NCI-H2107 treated with DMSO at 0.1 percent for 48 hours (cell line): ENCODE results near the gene PDGFD.

ENCODE experiments used
- DNase-seq: peaks from one replicate; lab custom pipeline; 2025; ENCODE audit not compliant: unreplicated experiment; lab: John Stamatoyannopoulos, UW

PDGFD gene

GRCh38 chr11:103960108-103960507, 203.8 kb downstream of the PDGFD start:
- DNase-seq = no peak

DNA sequence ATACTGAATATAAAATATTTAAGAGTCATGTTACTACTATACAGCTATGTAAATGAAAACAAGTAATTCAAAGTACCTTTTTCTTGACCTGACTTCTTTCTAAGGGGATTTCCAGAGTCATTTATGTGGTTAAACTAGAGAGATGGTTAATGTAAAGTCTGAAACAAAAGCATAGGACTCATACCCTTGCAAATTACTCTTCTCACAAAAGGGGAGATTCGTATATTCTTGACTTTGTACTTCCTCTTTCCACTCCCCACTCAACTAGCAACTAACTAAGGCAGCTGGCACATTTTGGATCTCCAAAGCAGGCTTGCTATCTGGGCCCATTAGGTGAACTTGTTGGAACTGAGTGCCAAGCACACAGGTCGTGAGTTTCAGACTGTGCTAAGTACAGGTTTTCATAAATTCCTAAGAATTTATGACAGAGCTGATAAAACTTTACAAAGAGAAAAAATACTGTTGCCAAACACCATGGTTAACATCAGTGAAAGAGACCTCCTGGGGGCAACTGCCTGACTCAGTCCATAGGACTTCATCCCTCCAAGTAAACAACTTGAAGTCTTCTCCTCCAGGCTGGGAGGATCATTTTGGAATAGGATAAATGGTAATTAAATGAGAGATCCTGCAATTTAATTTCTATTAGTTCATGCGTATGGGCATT, 204.5 kb downstream of the PDGFD start:
- DNase-seq = no peak

- DNase-seq = no peak
These were observed 205.3 kb downstream of the PDGFD start for GRCh38 chr11:103958475-103959215.

DNA sequence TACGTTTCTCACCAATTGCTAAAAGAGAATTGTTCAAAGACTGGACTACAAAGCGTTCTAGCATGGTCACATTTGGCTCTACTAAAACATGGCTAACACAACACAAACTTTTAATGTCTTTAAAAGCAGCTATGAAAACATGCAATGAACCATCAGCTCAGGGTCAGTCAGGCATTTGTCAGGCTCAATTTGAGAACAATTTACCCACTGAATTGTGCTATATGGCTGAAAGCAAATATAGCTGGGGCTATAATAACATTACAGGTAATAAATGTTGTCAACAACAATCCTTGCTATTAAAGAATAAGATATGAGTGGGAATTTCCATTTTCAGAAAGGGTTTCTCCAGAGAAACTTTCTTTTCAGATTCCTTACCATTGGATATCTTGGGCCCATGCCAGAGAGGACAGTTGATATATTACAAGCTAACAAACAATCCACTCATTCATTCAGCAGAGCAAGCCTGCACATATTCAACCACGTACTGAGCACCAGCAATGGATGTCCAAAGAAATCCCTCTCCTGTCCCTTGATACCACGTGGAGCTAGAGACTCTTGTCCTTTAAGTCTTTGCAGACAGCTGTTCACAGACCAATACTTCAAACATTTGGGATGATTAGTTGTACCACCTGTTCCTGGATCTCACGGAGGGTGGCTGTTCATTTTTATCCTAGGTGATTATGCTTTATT, 210.0 kb downstream of the PDGFD start:
- DNase-seq = no peak

DNA sequence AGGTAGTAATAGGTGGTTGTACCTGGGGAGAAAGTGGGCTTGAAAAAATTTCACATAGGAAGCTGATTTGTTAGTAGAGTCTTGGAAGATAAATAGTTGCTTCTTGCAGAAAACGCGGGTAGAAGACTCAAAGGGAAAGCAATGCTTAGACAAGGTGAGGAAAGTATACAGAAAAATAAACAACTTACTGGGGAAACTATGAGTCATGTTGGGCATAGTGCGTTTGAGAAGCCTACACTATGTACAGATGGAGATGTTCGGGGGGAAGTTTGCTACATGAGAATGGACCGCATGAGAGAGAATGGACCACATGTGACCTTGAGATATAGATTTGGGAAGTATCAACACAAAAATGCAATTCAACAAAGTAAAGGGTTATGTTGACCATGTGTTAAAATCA, 214.2 kb downstream of the PDGFD start:
- DNase-seq = no peak

- DNase-seq = no peak
These were observed 215.7 kb downstream of the PDGFD start for GRCh38 chr11:103948187-103948763.

DNA sequence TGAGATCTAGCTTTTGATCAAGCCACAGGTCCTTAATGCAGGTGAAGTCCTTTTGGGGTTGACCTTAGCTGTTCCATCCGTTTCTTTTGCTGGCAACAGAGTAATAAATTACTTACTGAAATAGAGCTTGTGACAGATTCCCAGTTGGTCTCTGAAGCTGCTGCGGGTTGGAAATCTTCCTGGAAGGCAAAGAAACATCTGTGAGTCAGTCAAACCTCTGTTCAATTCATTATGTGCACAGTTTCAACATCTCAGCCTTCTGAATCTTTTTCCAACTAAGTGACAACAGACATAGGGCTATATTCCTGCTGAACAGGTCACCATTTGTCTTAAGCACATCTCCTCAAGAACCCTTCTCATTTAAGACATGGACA, 216.4 kb downstream of the PDGFD start:
- DNase-seq = no peak

- DNase-seq = no peak
These were observed 217.0 kb downstream of the PDGFD start for GRCh38 chr11:103946793-103947545.

DNA sequence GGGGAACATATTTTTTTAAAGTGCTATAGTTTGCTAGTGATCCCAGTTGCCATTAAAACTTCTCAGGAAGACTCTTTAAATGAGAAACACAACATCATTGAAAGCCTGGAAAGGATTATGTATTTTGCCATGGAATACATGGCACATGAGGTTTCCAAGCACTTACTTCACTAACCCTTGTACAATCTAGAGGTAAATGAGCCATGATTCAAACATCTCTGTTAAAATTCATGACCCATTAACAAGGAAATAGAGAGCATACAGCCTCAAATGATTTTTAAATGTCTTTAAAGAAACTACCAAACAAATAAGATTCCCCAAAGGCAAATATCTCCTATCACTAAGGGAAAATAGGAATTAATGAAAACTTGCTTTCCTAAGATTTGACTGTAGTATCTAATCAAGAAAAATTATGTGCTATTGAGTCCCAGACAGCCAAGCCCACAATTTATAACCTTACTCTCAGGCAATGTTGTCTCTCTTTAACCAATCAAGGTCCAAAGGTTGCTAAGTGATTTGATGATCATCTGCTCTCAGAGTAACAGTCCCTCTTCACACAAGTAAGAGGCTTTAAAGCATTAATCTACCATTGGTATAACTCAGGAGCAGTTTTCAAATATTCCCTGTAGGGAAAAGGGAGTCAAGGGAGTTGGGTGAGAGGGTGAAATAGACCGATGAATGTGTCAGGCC, 219.6 kb downstream of the PDGFD start:
- no peak for DNase-seq

DNA sequence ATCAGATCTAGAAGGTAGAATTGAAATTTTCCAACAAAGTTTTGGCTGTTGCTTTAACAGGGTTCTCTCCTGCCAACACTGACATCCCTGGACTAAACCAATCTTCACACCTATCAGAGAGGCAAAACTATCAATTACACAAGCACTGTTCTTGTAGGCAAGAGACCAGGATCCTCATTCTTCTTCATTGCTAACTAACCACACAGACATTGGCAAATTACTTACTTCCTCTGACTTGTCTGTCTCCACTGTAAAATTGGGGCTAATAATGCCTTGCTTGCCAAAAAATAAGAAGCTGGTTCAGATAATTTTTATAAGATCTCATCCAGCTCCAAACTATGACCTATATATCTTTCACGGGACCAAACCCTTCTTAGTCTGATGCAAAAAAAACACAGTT, 221.3 kb downstream of the PDGFD start:
- DNase-seq = no peak

DNA sequence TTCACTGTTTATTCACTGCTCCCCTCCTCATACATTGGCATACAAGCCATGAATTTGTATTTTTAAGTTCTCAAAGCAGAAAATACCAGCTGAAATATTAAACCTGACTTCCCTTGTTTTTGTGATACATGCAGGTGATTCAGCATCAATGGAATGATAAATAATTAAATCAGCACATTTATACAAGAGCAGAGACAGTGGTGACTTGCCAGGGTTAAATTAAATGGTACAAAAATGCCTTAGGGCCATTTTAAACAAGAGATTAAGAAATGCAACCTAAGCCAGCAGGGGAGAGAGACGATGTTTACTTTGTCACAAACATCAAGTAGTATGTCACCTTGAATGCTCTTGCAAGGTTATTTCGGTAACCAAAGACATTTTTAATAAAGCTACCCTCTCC, 223.4 kb downstream of the PDGFD start:
- no peak for DNase-seq

DNA sequence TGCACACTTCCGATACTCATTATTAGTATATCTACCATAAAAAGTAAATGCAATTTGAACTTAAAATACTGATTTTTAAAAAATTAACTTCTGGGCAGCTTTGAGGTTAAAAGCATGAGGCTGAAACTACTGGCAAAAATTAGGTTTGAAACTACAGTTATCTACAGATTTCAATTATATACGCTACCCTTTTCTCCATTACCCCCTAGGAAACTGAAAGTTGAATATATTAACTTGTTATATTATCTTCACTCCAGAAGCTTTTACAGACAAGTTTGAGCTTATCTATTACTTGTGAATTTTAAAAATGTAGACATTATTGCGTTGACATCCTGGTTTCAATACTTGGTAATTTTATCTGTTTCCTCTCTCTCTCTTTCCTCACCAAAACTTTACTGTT, 224.3 kb downstream of the PDGFD start:
- DNase-seq = no peak

- no peak for DNase-seq
These were observed 227.9 kb downstream of the PDGFD start for GRCh38 chr11:103936059-103936458.

GRCh38 chr11:103935219-103935618, 228.7 kb downstream of the PDGFD start:
- DNase-seq = no peak

DNA sequence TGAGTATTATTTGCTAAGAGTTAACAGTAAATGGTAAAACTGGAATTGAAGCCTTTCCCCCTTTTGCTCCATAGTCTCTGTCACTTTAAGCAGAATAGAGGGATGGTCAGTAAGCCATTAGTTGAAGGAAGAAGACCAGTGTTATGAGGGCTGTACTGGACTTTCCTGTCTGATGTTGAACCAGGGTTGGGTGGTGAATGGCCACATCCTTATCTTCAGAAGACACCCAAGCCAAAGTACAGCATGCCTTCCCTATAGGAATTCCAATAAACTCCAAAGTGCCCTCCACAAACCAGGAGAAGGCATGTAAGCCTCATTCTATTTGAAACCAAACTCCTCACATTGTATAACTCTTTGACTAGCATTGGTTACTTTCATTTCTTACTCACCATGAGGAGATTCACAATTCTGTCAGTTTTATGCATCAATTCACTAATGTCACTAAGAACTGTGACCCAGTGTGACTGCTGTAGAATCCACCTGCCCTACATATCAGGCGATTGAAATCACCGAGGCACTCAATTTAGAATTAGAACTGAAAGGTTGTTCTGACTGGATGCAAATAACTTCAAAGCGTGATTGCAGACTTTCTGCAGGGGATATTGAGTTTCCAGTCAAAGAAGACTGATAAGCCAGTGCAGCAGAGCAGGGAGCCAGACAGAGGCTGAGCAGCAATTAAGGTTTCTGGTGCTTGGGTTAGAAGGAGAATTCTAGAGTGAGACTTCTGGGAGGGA, 234.6 kb downstream of the PDGFD start:
- no peak for DNase-seq

DNA sequence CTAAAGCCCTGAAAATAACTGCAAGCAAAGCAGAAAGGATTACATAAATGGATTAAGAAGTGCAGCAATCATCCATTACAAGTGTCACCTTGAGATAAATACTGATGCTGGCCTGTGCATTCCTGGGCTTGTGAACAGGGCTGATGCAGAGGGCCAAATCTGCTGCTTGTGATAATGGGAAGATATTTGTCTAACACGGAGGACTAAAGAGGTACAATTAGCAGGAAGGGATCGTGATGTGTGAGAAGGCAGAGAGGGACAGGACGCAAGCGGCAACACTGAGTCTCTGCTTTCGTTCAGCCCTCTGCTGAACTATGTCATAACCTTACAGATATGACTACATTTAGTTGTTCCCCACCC, 235.2 kb downstream of the PDGFD start:
- DNase-seq = no peak

- no peak for DNase-seq
These were observed 235.7 kb downstream of the PDGFD start for GRCh38 chr11:103928040-103928801.

GRCh38 chr11:103927535-103927934, 236.4 kb downstream of the PDGFD start:
- no peak for DNase-seq

DNA sequence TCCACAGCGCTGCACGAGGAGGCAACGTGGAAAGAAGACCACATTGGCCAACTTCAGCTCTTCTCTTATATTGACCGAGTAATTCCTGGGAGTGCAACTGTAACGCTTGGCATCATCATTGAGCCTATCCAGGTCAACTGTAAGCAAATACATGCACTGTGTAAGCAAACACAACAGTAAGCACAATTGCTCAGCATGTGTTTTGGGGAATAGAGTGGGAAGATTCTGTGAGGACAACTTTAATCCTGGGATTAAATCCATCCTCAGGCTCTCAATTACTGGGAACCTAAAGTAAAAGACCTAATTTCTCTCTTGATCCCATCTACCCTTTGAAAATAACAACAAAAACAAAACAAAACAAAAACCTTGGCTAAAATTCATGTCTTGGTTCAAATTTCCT, 237.0 kb downstream of the PDGFD start:
- no peak for DNase-seq
